SJSA1 (cell line): ENCODE data around the gene TSPAN11. TPM values are rescaled to one million over a fixed set of nuclear protein-coding genes. Genes with fewer than 3 reads are reported as not detected.
"Not testable (repeated sequence)": the region's sequence is repeated elsewhere in the genome, so short reads cannot be mapped to it uniquely, and the experiment has no call there.

ENCODE experiments used
- DNase-seq, 2 experiments: peaks; one replicate each; pipeline ENCODE4 v3.0.0-alpha.2; 2015 to 2020; ENCODE audit warnings: low spot score in 2 of 2, low read depth in 1 of 2
- H3K27ac ChIP-seq: fragments of 250-450 bp; sonication (Bioruptor Pico); 2 replicates; pipeline ENCODE4 v1.5.1; 2020; ENCODE audit warnings: mild to moderate bottlenecking, moderate library complexity
- H3K27me3 ChIP-seq: fragments of 250-450 bp; sonication (Bioruptor Pico); replicated peaks from 2 replicates; pipeline ENCODE4 v1.5.1; 2020; ENCODE audit warnings: mild to moderate bottlenecking, moderate library complexity
- H3K36me3 ChIP-seq: fragments of 250-450 bp; sonication (Bioruptor Pico); 2 replicates; pipeline ENCODE4 v1.5.1; 2020; ENCODE audit warnings: mild to moderate bottlenecking
- H3K4me1 ChIP-seq: fragments of 250-450 bp; sonication (Bioruptor Pico); replicated peaks from 2 replicates; pipeline ENCODE4 v1.6.1; 2021; ENCODE audit warnings: mild to moderate bottlenecking
- H3K4me3 ChIP-seq: fragments of 250-450 bp; sonication (Bioruptor Pico); 2 replicates; pipeline ENCODE4 v1.5.1; 2020; ENCODE audit warnings: mild to moderate bottlenecking
- H3K9me3 ChIP-seq: fragments of 250-450 bp; sonication (Bioruptor Pico); replicated peaks from 2 replicates; pipeline ENCODE4 v1.5.1; 2020; ENCODE audit warnings: mild to moderate bottlenecking
- total RNA-seq: library from RNA; depleted of rRNA; stranded (reverse); fragments of >200 nt; shearing (Covaris generic); gene quantifications from 2 replicates; pipeline ENCODE4 v1.2.3, GENCODE V29; 2014; rRNA removed

The TSPAN11 gene
- total RNA-seq = 2.2 and 2.7 TPM in 2 replicates

- no peaks in the 10 kb centered on the region for H3K9me3 ChIP-seq
- H3K27ac ChIP-seq = no peak within 1 kb of the TSS; the same call in 1 of the 2 replicates
- peak within 1 kb of the TSS; percentile 42 for H3K4me3 ChIP-seq
- H3K36me3 ChIP-seq = no peaks in the 10 kb centered on the region
- H3K27me3 ChIP-seq = no peaks in the 10 kb centered on the region
- peak; percentile 52 to 72 for DNase-seq
- peaks cover 15% of the 10 kb centered on the region for H3K4me1 ChIP-seq
Observed at GRCh38 chr12:30926243-30927221, at the start of gene TSPAN11. Gene TSPAN11 (plus strand): TSS chr12:30926748. CDS start chr12:30953992, 27,244 bp downstream.

GRCh38 chr12:30877105-30877875 lies 49.3 kb upstream of the TSPAN11 start:
- Histone ChIP-seq H3K27me3 (no peaks in the 10 kb centered on the region), H3K4me3 (no peak overlapping the region), H3K27ac (no peak overlapping the region), H3K36me3 (no peaks in the 10 kb centered on the region), H3K9me3 (no peaks in the 10 kb centered on the region), H3K4me1 (no peaks in the 10 kb centered on the region)
- DNase-seq = no peak

- H3K27me3 ChIP-seq = no peaks in the 10 kb centered on the region
- no peaks in the 10 kb centered on the region for H3K36me3 ChIP-seq
- DNase-seq = no peak
- H3K4me1 ChIP-seq = no peaks in the 10 kb centered on the region
- H3K4me3 ChIP-seq = no peak overlapping the region
- no peaks in the 10 kb centered on the region for H3K9me3 ChIP-seq
- H3K27ac ChIP-seq = no peak overlapping the region
Observed at GRCh38 chr12:30878024-30878423, 48.5 kb upstream of the TSPAN11 start.

GRCh38 chr12:30880061-30880460 lies 46.5 kb upstream of the TSPAN11 start:
- Histone ChIP-seq H3K36me3 (no peaks in the 10 kb centered on the region), H3K4me1 (no peaks in the 10 kb centered on the region), H3K9me3 (0 out of 2 replicates have a peak, but pooled peaks cover 3% of the 10 kb centered on the region), H3K4me3 (no peak overlapping the region), H3K27me3 (no peaks in the 10 kb centered on the region), H3K27ac (no peak overlapping the region)
- no peak for DNase-seq

- no peak overlapping the region for H3K4me3 ChIP-seq
- H3K4me1 ChIP-seq = no peaks in the 10 kb centered on the region
- H3K9me3 ChIP-seq = 0 out of 2 replicates have a peak, but pooled peaks cover 3% of the 10 kb centered on the region
- DNase-seq = no peak
- no peaks in the 10 kb centered on the region for H3K36me3 ChIP-seq
- H3K27me3 ChIP-seq = no peaks in the 10 kb centered on the region
- H3K27ac ChIP-seq = no peak overlapping the region
Observed at GRCh38 chr12:30880813-30881212, 45.7 kb upstream of the TSPAN11 start.

GRCh38 chr12:30882706-30883105 lies 43.8 kb upstream of the TSPAN11 start:
- no peak overlapping the region for H3K4me3 ChIP-seq
- no peaks in the 10 kb centered on the region for H3K27me3 ChIP-seq
- no peaks in the 10 kb centered on the region for H3K4me1 ChIP-seq
- H3K9me3 ChIP-seq = 0 out of 2 replicates have a peak, but pooled peaks cover 3% of the 10 kb centered on the region
- no peak for DNase-seq
- H3K36me3 ChIP-seq = no peaks in the 10 kb centered on the region
- H3K27ac ChIP-seq = no peak overlapping the region

- H3K27ac ChIP-seq = no peak overlapping the region
- no peaks in the 10 kb centered on the region for H3K36me3 ChIP-seq
- H3K4me1 ChIP-seq = no peaks in the 10 kb centered on the region
- 0 out of 2 replicates have a peak, but pooled peaks cover 3% of the 10 kb centered on the region for H3K9me3 ChIP-seq
- DNase-seq = no peak
- H3K27me3 ChIP-seq = no peaks in the 10 kb centered on the region
- no peak overlapping the region for H3K4me3 ChIP-seq
Observed at GRCh38 chr12:30884799-30885198, 41.7 kb upstream of the TSPAN11 start.

GRCh38 chr12:30885321-30885720 lies 41.2 kb upstream of the TSPAN11 start:
- Histone ChIP-seq H3K9me3 (0 out of 2 replicates have a peak, but pooled peaks cover 3% of the 10 kb centered on the region), H3K27ac (no peak overlapping the region), H3K4me1 (no peaks in the 10 kb centered on the region), H3K4me3 (no peak overlapping the region), H3K36me3 (no peaks in the 10 kb centered on the region), H3K27me3 (no peaks in the 10 kb centered on the region)
- DNase-seq = no peak

GRCh38 chr12:30887226-30887625 lies 39.3 kb upstream of the TSPAN11 start:
- Histone ChIP-seq H3K27me3 (no peaks in the 10 kb centered on the region), H3K4me3 (no peak overlapping the region), H3K9me3 (0 out of 2 replicates have a peak, but pooled peaks cover 3% of the 10 kb centered on the region), H3K4me1 (no peaks in the 10 kb centered on the region), H3K27ac (no peak overlapping the region), H3K36me3 (no peaks in the 10 kb centered on the region)
- no peak for DNase-seq

- Histone ChIP-seq H3K36me3 (no peaks in the 10 kb centered on the region), H3K27ac (no peak overlapping the region), H3K27me3 (no peaks in the 10 kb centered on the region), H3K9me3 (0 out of 2 replicates have a peak, but pooled peaks cover 3% of the 10 kb centered on the region), H3K4me1 (no peaks in the 10 kb centered on the region), H3K4me3 (no peak overlapping the region)
- DNase-seq = no peak
Observed at GRCh38 chr12:30888241-30888640, 38.3 kb upstream of the TSPAN11 start.

GRCh38 chr12:30894531-30894930 lies 32.0 kb upstream of the TSPAN11 start:
- peaks cover 11% of the 10 kb centered on the region for H3K4me1 ChIP-seq
- DNase-seq, H3K4me3 ChIP-seq, H3K27me3 ChIP-seq, H3K27ac ChIP-seq, H3K9me3 ChIP-seq, H3K36me3 ChIP-seq: not testable (repeated sequence)

- H3K27me3 ChIP-seq = no peaks in the 10 kb centered on the region
- H3K4me1 ChIP-seq = peaks cover 14% of the 10 kb centered on the region
- H3K9me3 ChIP-seq = no peaks in the 10 kb centered on the region
- H3K27ac ChIP-seq = no peak overlapping the region
- peak in 1 of 2 experiments; percentile 38 for DNase-seq
- no peak overlapping the region for H3K4me3 ChIP-seq
- H3K36me3 ChIP-seq = no peaks in the 10 kb centered on the region
Observed at GRCh38 chr12:30896461-30896860, 30.1 kb upstream of the TSPAN11 start.

- Histone ChIP-seq H3K4me1 (peaks cover 29% of the 10 kb centered on the region), H3K9me3 (no peaks in the 10 kb centered on the region), H3K27me3 (no peaks in the 10 kb centered on the region), H3K27ac (no peak overlapping the region), H3K36me3 (no peaks in the 10 kb centered on the region), H3K4me3 (no peak overlapping the region)
- no peak for DNase-seq
Observed at GRCh38 chr12:30898846-30899245, 27.7 kb upstream of the TSPAN11 start.
